ENCODE results near the gene MYBL2. TPM values are rescaled to one million over a fixed set of nuclear protein-coding genes. Genes with fewer than 3 reads are reported as not detected.

MYBL2 gene
- polyA plus RNA-seq, 3 donors: 0.08 to 0.10 TPM; not detected in 1

- no peaks in the 10 kb centered on the region for H4K20me1 ChIP-seq (ENCODE audit: insufficient read depth, low read length)
- peaks cover 14 to 32% of the 10 kb centered on the region in 2 donors for H3K36me3 ChIP-seq (replicated peaks in 1 of 2; ENCODE audit: control insufficient read depth in 1 of 2, insufficient read depth in 2 of 2, low read length in 2 of 2)
- no peak overlapping the region for H3K4me3 Mint-ChIP-seq
- H3K4me1 Mint-ChIP-seq: no peaks in the 10 kb centered on the region
- no peaks in the 10 kb centered on the region for H3K9me3 Mint-ChIP-seq
- H3K79me2 ChIP-seq (ENCODE audit: insufficient read depth, low read length): no peaks in the 10 kb centered on the region
- peaks cover 20 to 48% of the 10 kb centered on the region in 2 donors for H3K36me3 Mint-ChIP-seq
- no peaks in the 10 kb centered on the region for H3K9me3 ChIP-seq (replicated peaks in 1 of 2; ENCODE audit: control insufficient read depth in 1 of 2, insufficient read depth in 1 of 2, low read length in 2 of 2)
- no peak overlapping the region for H3K4me2 ChIP-seq (replicated peaks; ENCODE audit: extremely low read depth, low read length, poor library complexity, severe bottlenecking)
- no peak overlapping the region for H3K9ac ChIP-seq (ENCODE audit: insufficient read depth, low read length, poor library complexity, severe bottlenecking)
- H3K4me1 ChIP-seq (ENCODE audit: control insufficient read depth in 1 of 2, insufficient read depth in 2 of 2, low read length in 2 of 2): no peaks in the 10 kb centered on the region
- no peak overlapping the region for H3K27ac ChIP-seq (ENCODE audit: low read depth in 1 of 2, low read length in 2 of 2)
- WGBS (ENCODE audit: insufficient coverage): 87% methylated on average over 5 of the region's 8 CpGs
- no peak for DNase-seq
- no peak overlapping the region for H2AFZ ChIP-seq (ENCODE audit: insufficient read depth, low read depth, low read length, poor library complexity, severe bottlenecking)
- no peaks in the 10 kb centered on the region for H3K27me3 ChIP-seq (ENCODE audit: control insufficient read depth in 2 of 2, insufficient read depth in 2 of 2, low read length in 2 of 2)
- H3K27ac Mint-ChIP-seq: no peak overlapping the region
- TF ChIP-seq CTCF (IDR thresholded peaks at IDR 0.05): no peak
- intact Hi-C loops (cut with micrococcal nuclease): loop anchor here (10.0 kb wide), 1 partner anchor 161 kb away; no protein-coding TSS in a partner anchor
- no peak overlapping the region for H3K4me3 ChIP-seq (replicated peaks in 1 of 3; ENCODE audit: low read depth in 2 of 3, low read length in 3 of 3)
- no peaks in the 10 kb centered on the region for H3K27me3 Mint-ChIP-seq (ENCODE audit: low read depth in 3 of 3)
These were observed 28.7 kb downstream of the MYBL2 start for GRCh38 chr20:43695571-43695970.

- Histone ChIP-seq H2AFZ (ENCODE audit: insufficient read depth, low read depth, low read length, poor library complexity, severe bottlenecking) (no peak overlapping the region), H3K9me3 (replicated peaks in 1 of 2; ENCODE audit: control insufficient read depth in 1 of 2, insufficient read depth in 1 of 2, low read length in 2 of 2) (no peaks in the 10 kb centered on the region), H3K9ac (ENCODE audit: insufficient read depth, low read length, poor library complexity, severe bottlenecking) (no peak overlapping the region), H4K20me1 (ENCODE audit: insufficient read depth, low read length) (no peaks in the 10 kb centered on the region), H3K27me3 (ENCODE audit: control insufficient read depth in 2 of 2, insufficient read depth in 2 of 2, low read length in 2 of 2) (no peaks in the 10 kb centered on the region), H3K79me2 (ENCODE audit: insufficient read depth, low read length) (no peaks in the 10 kb centered on the region), H3K4me1 (ENCODE audit: control insufficient read depth in 1 of 2, insufficient read depth in 2 of 2, low read length in 2 of 2) (no peaks in the 10 kb centered on the region), H3K4me2 (replicated peaks; ENCODE audit: extremely low read depth, low read length, poor library complexity, severe bottlenecking) (no peak overlapping the region), H3K27ac (ENCODE audit: low read depth in 1 of 2, low read length in 2 of 2) (no peak overlapping the region), H3K36me3 (replicated peaks in 1 of 2; ENCODE audit: control insufficient read depth in 1 of 2, insufficient read depth in 2 of 2, low read length in 2 of 2) (peaks cover 15 to 53% of the 10 kb centered on the region in 2 donors), H3K4me3 (replicated peaks in 1 of 3; ENCODE audit: low read depth in 2 of 3, low read length in 3 of 3) (no peak overlapping the region)
- Mint-ChIP-seq H3K9me3 (no peaks in the 10 kb centered on the region), H3K27me3 (ENCODE audit: low read depth in 3 of 3) (no peaks in the 10 kb centered on the region), H3K27ac (peak overlapping the region in 1 of 7 donors; percentile 26), H3K4me1 (no peaks in the 10 kb centered on the region), H3K4me3 (no peak overlapping the region), H3K36me3 (peaks cover 39 to 60% of the 10 kb centered on the region in 2 donors)
- no peak for DNase-seq
- intact Hi-C loops (cut with micrococcal nuclease): loop anchor here (10.0 kb wide), 1 partner anchor 165 kb away; no protein-coding TSS in a partner anchor
- no peak for TF ChIP-seq CTCF (IDR thresholded peaks at IDR 0.05)
- 97% methylated on average over 7 of the region's 8 CpGs for WGBS (ENCODE audit: insufficient coverage)
These were observed 33.1 kb downstream of the MYBL2 start for GRCh38 chr20:43699941-43700565.

Measured in CD14-positive monocyte (primary cell).